GM23338 (cell line): ENCODE data around the gene SCRG1.

ENCODE experiments used
- EZH2 ChIP-seq: fragments of 200-600 bp; sonication (generic); IDR thresholded peaks from one replicate; pipeline ENCODE4 v1.8.0; 2017; ENCODE audit warnings: antibody characterized with exemption, mild to moderate bottlenecking, low read depth; ENCODE audit not compliant: unreplicated experiment
- JUNB ChIP-seq: IDR thresholded peaks from one replicate; pipeline ENCODE4 v1.6.1; 2016; ENCODE audit warnings: antibody characterized with exemption; ENCODE audit not compliant: unreplicated experiment
- POLR2AphosphoS5 ChIP-seq: IDR thresholded peaks from 2 replicates; pipeline ENCODE4 v1.6.1; 2016; ENCODE audit warnings: antibody characterized with exemption, low read depth
- STAT1 ChIP-seq: IDR thresholded peaks from one replicate; pipeline ENCODE4 v1.6.1; 2016; ENCODE audit warnings: antibody characterized with exemption; ENCODE audit not compliant: unreplicated experiment
- ZNF114 ChIP-seq: fragments of 250-450 bp; sonication (Bioruptor Pico); IDR thresholded peaks from 2 replicates; pipeline ENCODE4 v1.5.0; 2020; ENCODE audit warnings: mild to moderate bottlenecking, moderate library complexity
- ZNF331 ChIP-seq: fragments of 250-450 bp; sonication (Bioruptor Pico); IDR thresholded peaks from 2 replicates; pipeline ENCODE4 v1.5.0; 2020; ENCODE audit warnings: low read depth, mild to moderate bottlenecking, moderate library complexity
- TF ChIP-seq, protein P1 (sequence below), 2 experiments: fragments of 200-600 bp in 1 of 2; sonication (generic) in 1 of 2; conservative IDR thresholded peaks; 2 replicates each; pipeline versions ENCODE4 v1.5.1 to v1.6.1; 2016 to 2017; ENCODE audit warnings: antibody characterized with exemption in 2 of 2, low read depth in 2 of 2, mild to moderate bottlenecking in 2 of 2, moderate library complexity in 1 of 2
- TF ChIP-seq, protein P2 (sequence below): IDR thresholded peaks from one replicate; pipeline ENCODE4 v1.6.1; 2018; ENCODE audit warnings: antibody characterized with exemption; ENCODE audit not compliant: unreplicated experiment
- TF ChIP-seq, protein P3 (sequence below): IDR thresholded peaks from 2 replicates; pipeline ENCODE4 v1.6.1; 2016; ENCODE audit warnings: antibody characterized with exemption

DNA sequence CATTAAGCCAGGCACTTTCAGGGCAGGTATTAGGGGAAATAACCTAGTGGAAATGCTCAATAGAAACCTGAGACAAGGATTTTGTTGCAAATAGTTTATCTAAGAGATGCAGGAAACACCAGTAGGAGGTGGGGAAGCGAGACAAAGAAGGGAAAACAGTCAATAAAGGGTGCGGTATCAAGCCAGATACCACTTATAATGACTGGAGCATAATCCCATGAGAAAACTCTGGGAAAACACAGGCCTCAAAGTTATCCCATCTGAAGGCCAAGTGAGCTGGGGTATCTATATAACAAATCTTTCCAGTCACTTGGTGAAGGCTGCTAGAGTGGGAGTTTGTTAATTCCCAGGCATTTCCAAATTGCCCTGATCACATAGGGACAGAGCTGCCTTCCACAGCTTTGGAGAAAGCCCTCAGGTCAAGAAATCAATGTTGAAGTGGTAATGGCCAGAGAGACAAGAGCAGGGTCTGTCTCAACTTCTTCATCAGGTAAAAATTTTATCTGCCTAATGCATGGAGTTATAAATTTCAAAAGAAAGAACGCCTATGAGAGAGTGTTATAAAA, 55.0 kb downstream of the SCRG1 start:
- TF ChIP-seq, protein P1, sequence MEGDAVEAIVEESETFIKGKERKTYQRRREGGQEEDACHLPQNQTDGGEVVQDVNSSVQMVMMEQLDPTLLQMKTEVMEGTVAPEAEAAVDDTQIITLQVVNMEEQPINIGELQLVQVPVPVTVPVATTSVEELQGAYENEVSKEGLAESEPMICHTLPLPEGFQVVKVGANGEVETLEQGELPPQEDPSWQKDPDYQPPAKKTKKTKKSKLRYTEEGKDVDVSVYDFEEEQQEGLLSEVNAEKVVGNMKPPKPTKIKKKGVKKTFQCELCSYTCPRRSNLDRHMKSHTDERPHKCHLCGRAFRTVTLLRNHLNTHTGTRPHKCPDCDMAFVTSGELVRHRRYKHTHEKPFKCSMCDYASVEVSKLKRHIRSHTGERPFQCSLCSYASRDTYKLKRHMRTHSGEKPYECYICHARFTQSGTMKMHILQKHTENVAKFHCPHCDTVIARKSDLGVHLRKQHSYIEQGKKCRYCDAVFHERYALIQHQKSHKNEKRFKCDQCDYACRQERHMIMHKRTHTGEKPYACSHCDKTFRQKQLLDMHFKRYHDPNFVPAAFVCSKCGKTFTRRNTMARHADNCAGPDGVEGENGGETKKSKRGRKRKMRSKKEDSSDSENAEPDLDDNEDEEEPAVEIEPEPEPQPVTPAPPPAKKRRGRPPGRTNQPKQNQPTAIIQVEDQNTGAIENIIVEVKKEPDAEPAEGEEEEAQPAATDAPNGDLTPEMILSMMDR (conservative IDR thresholded peaks at IDR 0.05; ENCODE audit: low read depth in 2 of 2), result no peak
- no peak for TF ChIP-seq ZNF331
- TF ChIP-seq, protein P2, sequence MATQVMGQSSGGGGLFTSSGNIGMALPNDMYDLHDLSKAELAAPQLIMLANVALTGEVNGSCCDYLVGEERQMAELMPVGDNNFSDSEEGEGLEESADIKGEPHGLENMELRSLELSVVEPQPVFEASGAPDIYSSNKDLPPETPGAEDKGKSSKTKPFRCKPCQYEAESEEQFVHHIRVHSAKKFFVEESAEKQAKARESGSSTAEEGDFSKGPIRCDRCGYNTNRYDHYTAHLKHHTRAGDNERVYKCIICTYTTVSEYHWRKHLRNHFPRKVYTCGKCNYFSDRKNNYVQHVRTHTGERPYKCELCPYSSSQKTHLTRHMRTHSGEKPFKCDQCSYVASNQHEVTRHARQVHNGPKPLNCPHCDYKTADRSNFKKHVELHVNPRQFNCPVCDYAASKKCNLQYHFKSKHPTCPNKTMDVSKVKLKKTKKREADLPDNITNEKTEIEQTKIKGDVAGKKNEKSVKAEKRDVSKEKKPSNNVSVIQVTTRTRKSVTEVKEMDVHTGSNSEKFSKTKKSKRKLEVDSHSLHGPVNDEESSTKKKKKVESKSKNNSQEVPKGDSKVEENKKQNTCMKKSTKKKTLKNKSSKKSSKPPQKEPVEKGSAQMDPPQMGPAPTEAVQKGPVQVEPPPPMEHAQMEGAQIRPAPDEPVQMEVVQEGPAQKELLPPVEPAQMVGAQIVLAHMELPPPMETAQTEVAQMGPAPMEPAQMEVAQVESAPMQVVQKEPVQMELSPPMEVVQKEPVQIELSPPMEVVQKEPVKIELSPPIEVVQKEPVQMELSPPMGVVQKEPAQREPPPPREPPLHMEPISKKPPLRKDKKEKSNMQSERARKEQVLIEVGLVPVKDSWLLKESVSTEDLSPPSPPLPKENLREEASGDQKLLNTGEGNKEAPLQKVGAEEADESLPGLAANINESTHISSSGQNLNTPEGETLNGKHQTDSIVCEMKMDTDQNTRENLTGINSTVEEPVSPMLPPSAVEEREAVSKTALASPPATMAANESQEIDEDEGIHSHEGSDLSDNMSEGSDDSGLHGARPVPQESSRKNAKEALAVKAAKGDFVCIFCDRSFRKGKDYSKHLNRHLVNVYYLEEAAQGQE, result no peak
- TF ChIP-seq STAT1, result no peak
- TF ChIP-seq EZH2, result no peak
- TF ChIP-seq POLR2AphosphoS5, result no peak
- TF ChIP-seq JUNB, result no peak
- TF ChIP-seq ZNF114 (CRISPR knock-in tag), result no peak
- TF ChIP-seq, protein P3, sequence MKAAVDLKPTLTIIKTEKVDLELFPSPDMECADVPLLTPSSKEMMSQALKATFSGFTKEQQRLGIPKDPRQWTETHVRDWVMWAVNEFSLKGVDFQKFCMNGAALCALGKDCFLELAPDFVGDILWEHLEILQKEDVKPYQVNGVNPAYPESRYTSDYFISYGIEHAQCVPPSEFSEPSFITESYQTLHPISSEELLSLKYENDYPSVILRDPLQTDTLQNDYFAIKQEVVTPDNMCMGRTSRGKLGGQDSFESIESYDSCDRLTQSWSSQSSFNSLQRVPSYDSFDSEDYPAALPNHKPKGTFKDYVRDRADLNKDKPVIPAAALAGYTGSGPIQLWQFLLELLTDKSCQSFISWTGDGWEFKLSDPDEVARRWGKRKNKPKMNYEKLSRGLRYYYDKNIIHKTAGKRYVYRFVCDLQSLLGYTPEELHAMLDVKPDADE, result no peak
